PC-3 (cell line): ENCODE results near the gene ABL2. TPM values are rescaled to one million over a fixed set of nuclear protein-coding genes. Genes with fewer than 3 reads are reported as not detected.

Experiments used
- ATAC-seq: fragments of 200-7000 bp; cut with Tn5 transposase; 2 replicates; pipeline ENCODE4 v1.9.1; 2020; ENCODE audit warnings: mild to moderate bottlenecking, moderate library complexity
- BruUV-seq: library from RNA; stranded (reverse); fragments of 400-500 nt; replicated peaks from 2 replicates; lab custom pipeline; 2021; lab: Mats Ljungman, UMichigan
- CTCF ChIA-PET: fragments of 300-600 bp; sonication (Branson Sonifier 250); formaldehyde crosslinking; loops from one replicate; lab custom pipeline; 2022; ENCODE audit warnings: antibody characterized with exemption; lab: Charles Lee
- POLR2A ChIA-PET: fragments of 300-600 bp; sonication (Branson Sonifier 250); formaldehyde crosslinking; loops from one replicate; lab custom pipeline; 2022; ENCODE audit warnings: antibody characterized with exemption; ENCODE audit not compliant: unreplicated experiment; lab: Charles Lee
- DNase-seq: peaks from one replicate; pipeline ENCODE4 v3.0.0-alpha.2; 2015
- H2AFZ ChIP-seq: fragments of 300-600 bp; sonication (generic); 2 replicates; pipeline ENCODE4 v1.6.0; 2016; ENCODE audit warnings: antibody characterized with exemption, low read length
- H3F3A ChIP-seq: fragments of 300-600 bp; sonication (generic); one replicate; pipeline ENCODE4 v1.6.0; 2017; ENCODE audit warnings: antibody characterized with exemption, low read length, control low read depth, mild to moderate bottlenecking; ENCODE audit not compliant: unreplicated experiment
- H3K27ac ChIP-seq: fragments of 300-600 bp; sonication (generic); 2 replicates; pipeline ENCODE4 v1.5.1; 2016; ENCODE audit warnings: mild to moderate bottlenecking, low read length
- H3K27me3 ChIP-seq: fragments of 300-600 bp; sonication (generic); 2 replicates; pipeline ENCODE4 v1.6.1; 2016; ENCODE audit warnings: low read length, mixed read lengths
- H3K36me3 ChIP-seq: fragments of 300-600 bp; sonication (generic); 2 replicates; pipeline ENCODE4 v1.6.1; 2016; ENCODE audit warnings: low read depth, mixed run types, low read length, mixed read lengths
- H3K4me1 ChIP-seq: fragments of 300-600 bp; sonication (generic); 2 replicates; pipeline ENCODE4 v1.5.1; 2016; ENCODE audit warnings: low read length; ENCODE audit not compliant: insufficient read depth
- H3K4me2 ChIP-seq: fragments of 300-600 bp; sonication (generic); 2 replicates; pipeline ENCODE4 v1.6.0; 2016; ENCODE audit warnings: low read length
- H3K4me3 ChIP-seq: fragments of 300-600 bp; sonication (generic); 2 replicates; pipeline ENCODE4 v1.5.1; 2016; ENCODE audit warnings: mild to moderate bottlenecking, low read length, mixed read lengths
- H3K79me2 ChIP-seq: fragments of 300-600 bp; sonication (generic); 2 replicates; pipeline ENCODE4 v1.6.1; 2017; ENCODE audit warnings: low read length, mixed read lengths
- H3K9ac ChIP-seq: fragments of 300-600 bp; sonication (generic); 2 replicates; pipeline ENCODE4 v1.6.0; 2016; ENCODE audit warnings: mild to moderate bottlenecking, low read length
- H3K9me2 ChIP-seq: fragments of 300-600 bp; sonication (generic); replicated peaks from 2 replicates; pipeline ENCODE4 v1.6.1; 2016; ENCODE audit warnings: mixed run types, low read length, mixed read lengths
- H3K9me3 ChIP-seq: fragments of 300-600 bp; sonication (generic); 2 replicates; pipeline ENCODE4 v1.6.1; 2016; ENCODE audit warnings: low read length, mixed read lengths
- H4K20me1 ChIP-seq: fragments of 300-600 bp; sonication (generic); 2 replicates; pipeline ENCODE4 v1.6.1; 2016; ENCODE audit warnings: low read length, mixed read lengths
- CTCF ChIP-seq: fragments of 300-600 bp; sonication (generic); conservative IDR thresholded peaks from 2 replicates; pipeline ENCODE4 v1.5.1; 2017; ENCODE audit warnings: antibody characterized with exemption, low read depth, mild to moderate bottlenecking, low read length
- EZH2 ChIP-seq: fragments of 300-600 bp; sonication (generic); IDR thresholded peaks from one replicate; pipeline ENCODE4 v1.6.1; 2017; ENCODE audit warnings: antibody characterized with exemption, mild to moderate bottlenecking, low read length; ENCODE audit not compliant: unreplicated experiment
- EZH2phosphoT487 ChIP-seq: fragments of 300-600 bp; sonication (generic); IDR thresholded peaks from 2 replicates; pipeline ENCODE4 v1.6.1; 2018; ENCODE audit warnings: mild to moderate bottlenecking, antibody characterized with exemption, low read length, borderline replicate concordance
- intact Hi-C: fragments of 100-400 bp; cut with micrococcal nuclease; formaldehyde crosslinking; loops from 2 replicates; pipeline ENCODE4 v1.9.0; 2023
- total RNA-seq: library from RNA; depleted of rRNA; stranded (reverse); fragments of >200 nt; gene quantifications from 2 replicates; pipeline ENCODE4 v1.2.3, GENCODE V29; 2014

Gene ABL2
- total RNA-seq, 1 experiment from 2014 or later = 15.9 TPM

- Histone ChIP-seq H3K36me3 (no peaks in the 10 kb centered on the region), H2AFZ (no peak overlapping the region), H3K9me3 (no peaks in the 10 kb centered on the region), H3K27me3 (no peaks in the 10 kb centered on the region), H3K9me2 (no peaks in the 10 kb centered on the region), H3K4me1 (no peaks in the 10 kb centered on the region), H4K20me1 (no peaks in the 10 kb centered on the region), H3F3A (no peaks in the 10 kb centered on the region), H3K27ac (no peak overlapping the region), H3K4me2 (no peak overlapping the region), H3K79me2 (no peaks in the 10 kb centered on the region), H3K4me3 (no peak overlapping the region), H3K9ac (no peak overlapping the region)
- intact Hi-C loops = no loop called here
- CTCF ChIA-PET = no interaction called here
- no peak for DNase-seq
- TF ChIP-seq EZH2 (no peak), CTCF (no peak), EZH2phosphoT487 (no peak)
- ATAC-seq = no peak
- BruUV-seq = no TSS peak
- POLR2A ChIA-PET = no interaction called here
Observed at GRCh38 chr1:179269071-179269470, 39.6 kb upstream of the ABL2 start.

GRCh38 chr1:179264507-179264906 is 35.0 kb upstream of the ABL2 start:
- TF ChIP-seq EZH2 = no peak
- H3K4me3 ChIP-seq = no peak overlapping the region
- H3K9me2 ChIP-seq = no peaks in the 10 kb centered on the region
- no peaks in the 10 kb centered on the region for H3K4me1 ChIP-seq
- intact Hi-C loops = no loop called here
- no peaks in the 10 kb centered on the region for H4K20me1 ChIP-seq
- no peak overlapping the region for H3K4me2 ChIP-seq
- no peaks in the 10 kb centered on the region for H3K36me3 ChIP-seq
- H3K27me3 ChIP-seq = no peaks in the 10 kb centered on the region
- no peak for DNase-seq
- H2AFZ ChIP-seq = no peak overlapping the region
- no peaks in the 10 kb centered on the region for H3F3A ChIP-seq
- H3K79me2 ChIP-seq = no peaks in the 10 kb centered on the region
- no peak for ATAC-seq
- ChIA-PET POLR2A (no interaction called here), CTCF (no interaction called here)
- H3K27ac ChIP-seq = no peak overlapping the region
- no peak overlapping the region for H3K9ac ChIP-seq
- no TSS peak for BruUV-seq
- no peaks in the 10 kb centered on the region for H3K9me3 ChIP-seq

GRCh38 chr1:179263121-179263520 is 33.6 kb upstream of the ABL2 start:
- no peak overlapping the region for H3K4me3 ChIP-seq
- no peaks in the 10 kb centered on the region for H3K27me3 ChIP-seq
- H3K36me3 ChIP-seq = no peaks in the 10 kb centered on the region
- no peak overlapping the region for H3K9ac ChIP-seq
- no peak for TF ChIP-seq EZH2
- TF ChIP-seq CTCF = no peak
- no peak for TF ChIP-seq EZH2phosphoT487
- H3K27ac ChIP-seq = no peak overlapping the region
- no peaks in the 10 kb centered on the region for H3K9me3 ChIP-seq
- no TSS peak for BruUV-seq
- H3K79me2 ChIP-seq = no peaks in the 10 kb centered on the region
- intact Hi-C loops = no loop called here
- ATAC-seq = no peak
- H2AFZ ChIP-seq = no peak overlapping the region
- no peaks in the 10 kb centered on the region for H3K4me1 ChIP-seq
- H4K20me1 ChIP-seq = no peaks in the 10 kb centered on the region
- ChIA-PET POLR2A (no interaction called here), CTCF (no interaction called here)
- no peaks in the 10 kb centered on the region for H3F3A ChIP-seq
- H3K9me2 ChIP-seq = no peaks in the 10 kb centered on the region
- DNase-seq = no peak
- H3K4me2 ChIP-seq = no peak overlapping the region
